ENCODE data around the gene KMO. TPM values are rescaled to one million over a fixed set of nuclear protein-coding genes. Genes with fewer than 3 reads are reported as not detected.

Gene KMO
- total and polyA plus RNA-seq, 2 of the 4 experiments (the other 2 are of a cell fraction): not detected

GRCh38 chr1:241482761-241483250 is 49.4 kb upstream of the KMO start:
- peak; percentile 75 for DNase-seq
- H3K27ac ChIP-seq (ENCODE audit: insufficient read depth, low read length): no peak overlapping the region
- no peaks in the 10 kb centered on the region for H3K79me1 ChIP-seq (ENCODE audit: low read depth in 1 of 2, low read length in 2 of 2)
- peak overlapping the region; percentile 16; the same call in 1 of the 2 replicates for H3K4me2 ChIP-seq (ENCODE audit: low read depth, low read length)
- H4K5ac ChIP-seq (ENCODE audit: low read depth, low read length): no peak overlapping the region
- H2BK20ac ChIP-seq (ENCODE audit: low read depth, low read length): peak overlapping the region; percentile 81
- H2AK9ac ChIP-seq (replicated peaks; ENCODE audit: low read depth, low read length, poor library complexity): no peak overlapping the region
- no peak overlapping the region; the same call in 1 of the 2 replicates for H3K4ac ChIP-seq (ENCODE audit: low read depth, low read length)
- H4K8ac ChIP-seq (ENCODE audit: low read depth in 2 of 2, low read length in 2 of 2): peak overlapping the region in 1 of 2 experiments; percentile 61; a peak in 2 of 4 replicates
- no peak overlapping the region; the same call in 1 of the 2 replicates for H3K14ac ChIP-seq (replicated peaks; ENCODE audit: low read depth, low read length)
- TF ChIP-seq CTCF (conservative IDR thresholded peaks at IDR 0.05; ENCODE audit: low read depth, low read length) (no peak), FOS (IDR thresholded peaks at IDR 0.05; ENCODE audit: low read depth, low read length) (peak; percentile 69)
- no peaks in the 10 kb centered on the region; the same call in 1 of the 2 replicates for H3K9me1 ChIP-seq (ENCODE audit: insufficient read depth, low read length)
- H4K91ac ChIP-seq (ENCODE audit: insufficient read depth, low read depth, low read length): peak overlapping the region; percentile 61; the same call in 1 of the 2 replicates
- H2AFZ ChIP-seq (replicated peaks; ENCODE audit: low read length, poor library complexity): no peak overlapping the region
- H3K23ac ChIP-seq (ENCODE audit: low read depth, low read length): no peak overlapping the region
- ChIA-PET POLR2A (ENCODE audit: unreplicated experiment) (no interaction called here), CTCF (no interaction called here)
- no peak overlapping the region for H2AK5ac ChIP-seq (ENCODE audit: low read depth, low read length)
- in situ Hi-C loops (cut with MboI; ENCODE audit: low sequenced_read_pairs) (loop anchor here (25.0 kb wide), 1 partner anchor 1471 kb away; no protein-coding TSS in a partner anchor), intact Hi-C loops (cut with micrococcal nuclease) (loop anchor here (5.0 to 10.0 kb wide), 2 partner anchors 126 to 1458 kb away; partner anchors contain the start of gene RGS7), dilution Hi-C loops (cut with HindIII; ENCODE audit: low sequenced_read_pairs, unreplicated experiment) (no loop called here)
- peak overlapping the region; percentile 18; the same call in 1 of the 2 replicates for H3K18ac ChIP-seq (ENCODE audit: low read depth, low read length)
- peak overlapping the region; percentile 52; the same call in 1 of the 2 replicates for H3K56ac ChIP-seq (ENCODE audit: extremely low read depth, insufficient read depth, low read length)
- peak overlapping the region; percentile 78 for H2BK120ac ChIP-seq (ENCODE audit: low read depth, low read length)
- H3K4me1 ChIP-seq (ENCODE audit: control insufficient read depth, insufficient read depth, low read length): peaks cover 6% of the 10 kb centered on the region
- H3K4me3 ChIP-seq (ENCODE audit: insufficient read depth, low read depth, low read length): no peak overlapping the region
- H3K36me3 ChIP-seq (ENCODE audit: control insufficient read depth, insufficient read depth, low read length): no peaks in the 10 kb centered on the region
- H3K9me3 ChIP-seq (ENCODE audit: control insufficient read depth, insufficient read depth, low read length): no peaks in the 10 kb centered on the region
- no CpG with 5 or more reads among the region's 1 CpG for WGBS, 2 experiments (ENCODE audit: extremely low coverage in 2 of 2, insufficient read length in 1 of 2)
- H4K20me1 ChIP-seq (ENCODE audit: insufficient read depth, low read length): no peaks in the 10 kb centered on the region
- H2BK15ac ChIP-seq (ENCODE audit: low read depth, low read length): no peak overlapping the region
- ATAC-seq (ENCODE audit: low read depth): peak; percentile 53
- H3K9ac ChIP-seq (ENCODE audit: low read depth, low read length): no peak overlapping the region
- BruUV-seq (replicated peaks): no TSS peak
- H3K27me3 ChIP-seq (ENCODE audit: control insufficient read depth, insufficient read depth, low read length): no peaks in the 10 kb centered on the region
- H2BK5ac ChIP-seq (ENCODE audit: low read depth, low read length, poor library complexity, severe bottlenecking): peak overlapping the region; percentile 90

Data from IMR-90 (cell line).